ENCODE measurements around the gene FASN. TPM values are rescaled to one million over a fixed set of nuclear protein-coding genes. Genes with fewer than 3 reads are reported as not detected.

The FASN gene
- polyA plus RNA-seq, 2 of the 4 experiments (the other 2 are of a cell fraction): 12.9 to 169 TPM

DNA sequence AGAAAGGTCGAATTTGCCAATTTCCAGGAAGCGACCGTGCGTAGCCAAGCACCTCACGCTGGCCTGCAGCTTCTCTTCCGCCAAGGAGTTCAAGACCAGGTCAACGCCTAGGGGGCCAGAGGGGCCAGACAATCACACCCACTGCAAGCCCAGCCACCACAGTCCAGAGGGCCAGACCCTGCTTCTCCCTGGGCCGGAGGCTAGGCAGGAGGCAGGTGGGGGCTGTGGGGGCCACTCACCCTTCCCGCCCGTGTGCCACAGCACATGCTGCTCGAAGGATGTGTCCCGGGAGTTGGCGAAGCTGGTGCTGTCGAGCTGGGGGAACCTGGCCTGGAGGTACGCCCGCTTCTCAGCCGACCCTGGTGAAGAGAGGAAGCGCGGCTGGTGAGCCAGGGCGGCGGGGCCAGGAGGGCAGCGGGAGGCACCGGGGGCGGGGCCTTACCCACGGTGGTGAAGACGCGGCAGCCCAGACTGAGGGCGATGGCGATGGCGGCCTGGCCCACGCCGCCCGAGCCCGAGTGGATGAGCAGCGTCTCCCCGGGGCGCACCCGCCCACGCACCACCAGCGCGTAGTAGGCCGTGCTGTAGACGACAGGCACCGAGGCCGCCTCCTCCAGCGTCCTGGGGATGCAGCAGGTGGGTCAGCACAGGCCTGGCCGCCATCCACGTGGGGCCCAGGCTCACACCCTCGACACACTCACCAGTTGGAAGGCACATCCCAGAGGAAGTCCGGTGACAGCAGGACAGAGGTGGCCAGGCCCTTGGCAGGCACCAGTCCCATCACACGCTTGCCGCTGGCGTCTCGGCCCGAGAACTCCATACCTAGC lies 14.3 kb downstream of the FASN start (continued):
- no peak for TF ChIP-seq HMGXB4 (CRISPR knock-in tag; IDR thresholded peaks at IDR 0.05; ENCODE audit: borderline replicate concordance)

GRCh38 chr17:82083009-82083408 lies 15.0 kb downstream of the FASN start:
- POLR2A ChIA-PET: no interaction called here

More at GRCh38 chr17:82083009-82083408, 15.0 kb downstream of the FASN start:
- ATAC-seq (no peak), DNase-seq (ENCODE audit: low read depth in 1 of 2, low spot score in 1 of 2) (no peak), FAIRE-seq (no peak)
- Histone ChIP-seq H3K4me2 (no peak overlapping the region), H3K4me1 (no peaks in the 10 kb centered on the region), H3K9me3 (no peaks in the 10 kb centered on the region), H3K27ac (no peak overlapping the region), H3K4me3 (no peak overlapping the region)
- no peak for TF ChIP-seq CHD4 (IDR thresholded peaks at IDR 0.05; ENCODE audit: borderline replicate concordance)
- TF ChIP-seq EP300 (IDR thresholded peaks at IDR 0.05): no peak
- no peak for TF ChIP-seq RAD21 (conservative IDR thresholded peaks at IDR 0.05 in 1 of 2, IDR thresholded peaks at IDR 0.05 in 1 of 2)
- TF ChIP-seq GATA3 (IDR thresholded peaks at IDR 0.05; ENCODE audit: borderline replicate concordance): no peak
- no peak for TF ChIP-seq ELK1 (IDR thresholded peaks at IDR 0.05; ENCODE audit: low read depth, low read length)
- TF ChIP-seq, protein P1, sequence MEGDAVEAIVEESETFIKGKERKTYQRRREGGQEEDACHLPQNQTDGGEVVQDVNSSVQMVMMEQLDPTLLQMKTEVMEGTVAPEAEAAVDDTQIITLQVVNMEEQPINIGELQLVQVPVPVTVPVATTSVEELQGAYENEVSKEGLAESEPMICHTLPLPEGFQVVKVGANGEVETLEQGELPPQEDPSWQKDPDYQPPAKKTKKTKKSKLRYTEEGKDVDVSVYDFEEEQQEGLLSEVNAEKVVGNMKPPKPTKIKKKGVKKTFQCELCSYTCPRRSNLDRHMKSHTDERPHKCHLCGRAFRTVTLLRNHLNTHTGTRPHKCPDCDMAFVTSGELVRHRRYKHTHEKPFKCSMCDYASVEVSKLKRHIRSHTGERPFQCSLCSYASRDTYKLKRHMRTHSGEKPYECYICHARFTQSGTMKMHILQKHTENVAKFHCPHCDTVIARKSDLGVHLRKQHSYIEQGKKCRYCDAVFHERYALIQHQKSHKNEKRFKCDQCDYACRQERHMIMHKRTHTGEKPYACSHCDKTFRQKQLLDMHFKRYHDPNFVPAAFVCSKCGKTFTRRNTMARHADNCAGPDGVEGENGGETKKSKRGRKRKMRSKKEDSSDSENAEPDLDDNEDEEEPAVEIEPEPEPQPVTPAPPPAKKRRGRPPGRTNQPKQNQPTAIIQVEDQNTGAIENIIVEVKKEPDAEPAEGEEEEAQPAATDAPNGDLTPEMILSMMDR (IDR thresholded peaks at IDR 0.05): no peak
- TF ChIP-seq KDM5A (IDR thresholded peaks at IDR 0.05): no peak
- TF ChIP-seq, protein P2, sequence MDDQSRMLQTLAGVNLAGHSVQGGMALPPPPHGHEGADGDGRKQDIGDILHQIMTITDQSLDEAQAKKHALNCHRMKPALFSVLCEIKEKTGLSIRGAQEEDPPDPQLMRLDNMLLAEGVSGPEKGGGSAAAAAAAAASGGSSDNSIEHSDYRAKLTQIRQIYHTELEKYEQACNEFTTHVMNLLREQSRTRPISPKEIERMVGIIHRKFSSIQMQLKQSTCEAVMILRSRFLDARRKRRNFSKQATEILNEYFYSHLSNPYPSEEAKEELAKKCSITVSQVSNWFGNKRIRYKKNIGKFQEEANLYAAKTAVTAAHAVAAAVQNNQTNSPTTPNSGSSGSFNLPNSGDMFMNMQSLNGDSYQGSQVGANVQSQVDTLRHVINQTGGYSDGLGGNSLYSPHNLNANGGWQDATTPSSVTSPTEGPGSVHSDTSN (IDR thresholded peaks at IDR 0.05): no peak
- no peak for TF ChIP-seq CEBPB (IDR thresholded peaks at IDR 0.05)
- TF ChIP-seq HMGXB4 (CRISPR knock-in tag; IDR thresholded peaks at IDR 0.05; ENCODE audit: borderline replicate concordance): no peak
- no peak for TF ChIP-seq MAZ (IDR thresholded peaks at IDR 0.05; ENCODE audit: borderline replicate concordance, low read depth, low read length)
- TF ChIP-seq FOSB (CRISPR knock-in tag; IDR thresholded peaks at IDR 0.05): no peak
- 94% methylated on average over 22 of the region's 24 CpGs for WGBS (ENCODE audit: missing lambda C conversion rate)
- CTCF ChIA-PET: interaction anchor here (0.6 kb wide), 1 partner anchor 122 kb away, joined by 3 read pairs; the partner anchor contains the start of gene NOTUM

Measured in A549 (cell line).